NCI-H2029 (cell line): ENCODE measurements around the gene SMAD3.
A peak's percentile ranks its signal among the peaks of the same experiment; 100 is the strongest.

Experiments
- DNase-seq: peaks from one replicate; lab custom pipeline; 2025; lab: John Stamatoyannopoulos, UW

Gene SMAD3

DNA sequence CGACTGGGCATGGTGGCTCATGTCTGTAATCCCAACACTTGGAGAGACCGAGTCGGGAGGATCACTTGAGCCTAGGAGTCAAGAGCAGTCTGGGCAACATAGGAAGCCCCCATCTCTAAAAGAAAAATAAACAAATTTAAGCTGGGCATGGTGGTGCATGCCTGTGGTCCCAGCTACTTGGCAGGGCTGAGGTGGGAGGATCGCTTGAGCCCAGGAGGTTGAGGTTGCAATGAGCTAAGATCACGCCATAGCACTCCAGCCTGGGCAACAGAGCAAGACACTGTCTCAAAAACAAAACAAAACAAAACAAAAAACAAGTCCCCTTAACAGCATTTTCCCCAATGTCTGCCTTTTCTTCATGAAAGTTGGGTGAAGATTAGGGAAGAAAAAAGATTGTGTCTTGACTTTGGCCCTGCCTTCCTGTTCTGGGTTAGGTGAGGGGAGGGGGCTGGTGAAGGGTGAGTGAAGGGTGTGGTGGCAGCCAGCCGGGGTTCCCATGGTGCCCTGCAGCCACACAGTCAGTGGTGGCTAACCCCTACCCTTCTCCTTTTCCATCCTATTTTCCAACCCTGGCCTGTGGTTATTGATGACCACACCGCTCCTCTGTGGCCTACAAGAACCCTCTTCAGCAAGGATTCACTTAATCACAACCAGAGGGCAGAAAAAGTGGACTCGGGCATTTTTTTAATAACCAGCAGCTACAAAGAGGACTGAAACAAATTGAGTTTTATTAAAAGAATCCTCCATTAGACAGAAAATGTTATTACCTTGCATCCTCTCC, 28.4 kb upstream of the SMAD3 start:
- DNase-seq = no peak

DNA sequence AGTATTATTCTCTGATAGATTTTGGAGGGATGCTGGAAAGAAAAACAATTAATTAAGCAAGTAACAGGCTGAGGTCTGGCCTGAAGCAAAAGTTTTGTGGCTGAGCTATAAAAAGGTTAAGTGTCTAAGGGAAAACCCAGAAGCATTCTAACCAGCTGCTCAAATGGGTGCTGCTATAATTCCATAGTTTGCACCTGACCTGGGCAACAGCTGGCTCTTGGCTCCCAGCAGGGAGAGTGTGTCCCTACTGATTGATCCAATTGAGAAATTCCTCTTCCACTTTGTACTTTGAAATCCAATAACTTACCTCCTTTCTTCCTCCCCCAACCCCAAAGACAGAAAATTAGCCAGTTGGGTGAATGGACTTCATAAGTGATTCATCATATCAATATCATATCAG, 27.7 kb upstream of the SMAD3 start:
- DNase-seq = no peak

DNA sequence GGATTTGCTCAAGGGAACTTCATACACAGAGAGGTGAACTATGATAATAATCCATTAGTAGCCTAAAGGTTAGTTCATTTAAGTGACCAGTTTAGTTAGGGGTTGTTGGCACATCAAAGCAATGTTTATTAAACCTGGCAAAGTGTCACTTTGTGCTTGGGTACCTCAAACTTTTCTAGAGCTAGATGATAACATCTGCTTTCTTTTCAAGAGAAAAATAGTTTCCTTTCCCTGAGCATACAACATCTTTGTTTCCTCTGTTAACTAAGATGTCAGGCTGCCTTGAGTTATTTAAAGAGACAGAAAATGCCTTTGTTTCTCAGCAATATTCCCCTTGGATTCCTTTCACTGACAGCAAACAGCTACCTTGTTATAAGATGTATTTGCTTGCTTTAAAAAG, 26.7 kb upstream of the SMAD3 start:
- DNase-seq = no peak

DNA sequence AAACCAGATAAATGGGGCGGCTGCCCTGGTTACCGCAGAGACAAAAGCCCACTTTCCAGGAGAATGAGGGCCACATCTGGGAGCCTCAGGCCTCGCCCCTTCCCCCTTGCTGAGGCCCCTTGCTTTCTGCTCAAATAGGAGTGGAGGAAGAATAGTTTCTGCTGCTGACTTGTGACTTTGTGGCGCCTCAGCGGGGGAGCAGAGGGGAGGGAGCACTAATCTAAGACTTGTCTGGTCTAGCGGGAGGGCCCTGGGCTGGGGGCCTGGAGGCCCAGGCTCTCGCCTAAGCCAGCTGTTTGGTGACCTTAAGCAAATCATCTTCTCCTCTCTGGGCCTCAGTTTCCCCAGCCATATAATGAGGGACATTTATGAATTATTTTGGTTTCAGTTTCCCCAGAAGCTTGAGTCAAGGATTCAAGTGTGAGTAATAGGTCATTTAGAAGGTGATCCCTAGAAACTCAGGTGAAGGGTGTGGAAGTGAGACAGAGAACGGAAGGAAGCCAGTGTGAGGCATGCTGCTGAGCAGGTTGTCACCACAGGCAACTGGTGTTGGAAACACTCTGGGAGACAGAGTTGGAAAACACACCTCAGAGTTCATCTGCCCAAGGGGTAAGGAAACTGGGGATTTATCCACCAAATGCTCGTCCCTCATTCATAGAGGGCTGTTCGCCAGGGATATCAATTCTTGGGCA, 25.9 kb upstream of the SMAD3 start:
- no peak for DNase-seq

DNA sequence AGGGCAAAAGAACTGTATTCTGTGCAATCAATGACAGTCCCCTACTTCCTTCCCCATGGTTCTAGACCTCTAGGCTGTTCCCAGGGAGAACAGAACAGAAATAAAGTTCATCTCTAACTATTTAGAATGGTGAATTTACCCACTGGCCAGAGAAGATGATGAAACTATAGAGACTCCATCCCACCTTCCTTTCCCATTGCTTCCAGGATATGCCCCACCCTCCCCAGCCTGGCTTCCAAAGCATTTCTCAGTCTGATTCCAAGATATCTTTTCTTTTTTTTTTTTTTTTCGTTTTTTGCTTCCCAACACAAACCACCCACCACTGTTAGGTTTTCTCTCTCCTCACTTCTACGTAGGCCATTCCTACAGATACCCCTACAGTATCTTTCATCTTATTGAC, 25.1 kb upstream of the SMAD3 start:
- DNase-seq = no peak

DNA sequence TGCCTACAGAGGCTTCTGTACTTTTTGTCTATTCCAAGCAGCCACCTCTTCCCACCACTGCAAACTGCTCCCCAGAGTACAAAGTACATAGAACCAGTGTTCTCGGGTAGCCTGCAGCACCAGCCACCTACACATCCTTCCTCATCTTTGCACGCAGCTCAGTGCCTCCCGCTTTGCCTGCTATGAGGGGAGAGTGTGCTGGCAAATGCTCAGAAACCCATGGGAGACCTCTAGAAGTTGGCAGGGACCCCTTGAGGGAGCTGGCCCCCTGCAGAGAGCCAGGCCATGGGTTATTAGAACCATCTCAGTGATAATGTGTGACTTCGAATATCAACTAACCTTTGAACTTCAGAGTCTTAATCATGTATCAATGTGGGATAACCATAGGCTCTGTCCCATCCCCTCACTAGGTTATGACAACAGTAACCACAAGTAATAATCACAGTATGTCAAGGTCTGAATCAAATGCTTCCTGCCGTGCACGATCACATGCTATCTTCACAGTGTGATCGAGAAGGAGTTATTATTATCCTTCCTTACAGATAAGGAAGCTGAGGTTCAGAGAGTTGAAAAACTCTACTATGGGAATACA, 22.8 kb upstream of the SMAD3 start:
- DNase-seq = no peak

DNA sequence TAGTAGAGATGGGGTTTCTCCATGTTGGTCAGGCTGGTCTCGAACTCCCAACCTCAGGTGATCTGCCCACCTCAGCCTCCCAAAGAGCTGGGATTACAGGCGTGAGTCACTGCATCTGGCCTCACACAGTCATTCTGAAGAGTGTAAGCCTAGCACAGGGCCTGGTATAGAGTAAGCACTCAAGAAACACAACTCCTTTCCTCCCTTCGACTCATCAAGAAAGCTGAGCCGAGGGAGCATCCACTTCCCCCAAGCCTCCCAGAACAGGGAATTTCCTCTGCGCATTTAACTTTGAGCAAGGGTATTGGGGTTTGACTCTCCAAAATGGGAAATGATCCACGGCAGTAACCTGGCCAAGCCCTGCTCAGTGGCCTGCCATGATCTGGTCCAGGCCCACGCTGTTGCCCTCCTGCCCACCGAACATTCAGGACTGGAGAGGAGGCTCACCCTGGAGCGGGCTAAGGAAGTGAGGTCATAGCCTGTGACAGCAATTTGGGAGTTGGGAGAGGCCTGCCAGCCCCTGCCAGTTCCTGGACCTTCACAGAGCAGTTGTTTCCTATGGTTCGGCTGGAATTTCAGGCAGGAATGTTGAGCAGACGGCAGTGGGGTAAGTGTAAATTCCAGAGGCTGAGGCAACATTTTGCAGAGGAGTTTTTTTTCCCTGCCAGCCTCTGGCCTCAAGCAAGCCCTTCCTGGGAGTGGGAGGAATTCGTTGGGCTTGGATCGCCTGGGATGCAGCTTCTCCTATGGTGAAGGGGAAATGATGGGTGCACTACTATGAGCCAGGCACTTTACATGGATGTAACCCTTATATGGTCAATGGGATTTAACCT, 21.2 kb upstream of the SMAD3 start:
- DNase-seq = no peak

DNA sequence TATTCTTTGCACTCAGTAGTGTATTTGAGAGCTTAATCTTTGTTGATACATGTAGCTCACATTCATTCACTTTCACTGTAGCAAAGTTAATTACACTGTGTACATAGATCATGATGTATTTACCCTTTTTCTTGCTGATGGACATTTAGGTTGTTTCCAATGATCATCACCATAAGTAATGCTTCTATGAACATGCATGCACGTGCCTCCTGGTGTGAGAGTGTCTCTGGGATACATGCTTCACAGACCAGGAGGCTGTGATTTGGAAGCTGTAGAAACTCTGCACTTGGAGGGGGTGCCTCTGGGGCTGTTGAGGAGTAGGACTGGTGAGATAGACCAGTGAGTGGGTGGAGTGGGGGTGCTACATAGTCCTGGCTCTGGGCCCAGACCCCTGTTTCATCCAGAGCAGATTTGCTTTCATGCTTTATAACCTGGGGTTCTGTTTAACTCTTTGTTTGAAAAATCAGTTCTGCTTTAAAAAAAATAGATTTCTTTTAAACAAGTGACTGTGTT, 18.2 kb upstream of the SMAD3 start:
- no peak for DNase-seq

DNA sequence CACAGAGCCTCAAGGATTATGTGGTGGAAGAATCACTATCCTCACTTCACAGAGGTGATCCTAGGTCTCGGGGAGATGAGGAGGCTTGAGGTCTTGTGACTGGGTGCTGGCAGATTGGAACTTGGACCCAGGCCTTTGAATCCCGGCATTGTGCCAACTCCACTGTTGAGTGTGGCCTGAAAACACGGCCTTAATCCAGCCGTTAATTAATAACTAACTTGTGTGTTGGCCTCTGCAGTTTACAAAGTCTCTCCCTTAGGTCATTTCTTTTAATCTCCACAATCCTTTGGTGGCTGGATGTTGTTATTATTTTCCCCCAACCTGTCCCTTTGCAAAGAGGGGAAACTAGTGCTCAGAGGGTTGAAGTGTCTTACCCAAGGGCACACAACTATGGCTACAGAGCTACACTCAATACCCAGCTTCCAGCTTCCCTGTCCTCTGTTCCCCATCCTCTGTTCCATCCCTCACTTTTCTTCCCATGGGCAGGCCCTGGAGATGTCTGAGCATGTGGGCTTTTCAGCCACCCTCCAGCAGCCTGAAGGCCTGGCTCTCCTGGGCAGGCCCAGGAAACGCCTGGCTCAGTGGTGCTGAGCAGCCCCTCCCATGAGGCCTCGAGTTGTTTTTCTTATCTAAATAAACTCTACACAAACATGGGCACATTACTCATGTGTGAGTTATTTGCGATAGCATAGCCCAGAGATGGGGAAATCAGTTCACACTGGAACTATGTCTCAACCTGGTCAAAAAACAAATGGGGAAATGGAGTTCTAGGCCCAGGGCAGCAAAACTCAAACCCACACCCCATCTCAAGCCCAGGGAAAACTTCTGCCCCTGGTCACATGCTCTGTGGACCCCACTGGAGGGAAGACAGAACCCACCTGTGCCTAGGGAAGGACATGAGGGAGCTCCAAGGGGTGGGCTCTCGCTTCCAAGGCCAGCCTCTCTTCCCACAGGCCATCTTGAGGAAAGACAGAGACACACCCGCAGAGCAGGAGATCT, 16.8 kb upstream of the SMAD3 start:
- DNase-seq = no peak

DNA sequence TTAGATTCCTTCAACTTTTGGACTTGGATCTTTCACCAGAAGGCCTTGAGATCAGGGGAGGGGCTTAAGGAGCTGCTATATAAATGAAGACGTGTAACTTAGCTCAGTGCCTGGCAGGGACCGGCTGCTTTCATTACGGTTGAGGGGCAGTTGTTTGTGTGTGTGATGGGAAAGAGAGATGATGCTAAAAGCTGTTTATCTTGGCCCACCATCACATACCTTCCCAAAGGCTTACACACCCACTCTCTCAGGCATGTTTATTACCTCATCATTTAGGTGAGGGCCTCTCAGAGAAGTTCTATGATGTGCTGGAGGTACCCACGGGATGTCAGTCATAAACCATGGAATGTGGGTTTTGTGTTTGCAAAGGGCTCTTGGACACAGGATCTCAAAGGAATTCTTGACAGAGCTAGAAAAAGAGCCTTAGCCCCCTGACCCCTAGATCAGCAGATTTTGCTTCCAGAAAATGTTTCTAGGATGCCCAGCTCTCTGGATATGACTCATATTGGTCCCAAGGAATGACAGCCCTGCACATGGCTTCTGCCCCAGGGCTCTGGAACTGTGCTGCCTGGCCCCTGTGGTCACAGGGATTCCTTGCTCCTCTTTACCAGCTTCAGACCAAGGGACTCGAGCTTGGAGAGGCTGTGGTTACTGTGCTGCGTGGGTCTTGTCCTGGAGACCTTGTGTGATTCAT, 15.9 kb upstream of the SMAD3 start:
- DNase-seq = no peak

DNA sequence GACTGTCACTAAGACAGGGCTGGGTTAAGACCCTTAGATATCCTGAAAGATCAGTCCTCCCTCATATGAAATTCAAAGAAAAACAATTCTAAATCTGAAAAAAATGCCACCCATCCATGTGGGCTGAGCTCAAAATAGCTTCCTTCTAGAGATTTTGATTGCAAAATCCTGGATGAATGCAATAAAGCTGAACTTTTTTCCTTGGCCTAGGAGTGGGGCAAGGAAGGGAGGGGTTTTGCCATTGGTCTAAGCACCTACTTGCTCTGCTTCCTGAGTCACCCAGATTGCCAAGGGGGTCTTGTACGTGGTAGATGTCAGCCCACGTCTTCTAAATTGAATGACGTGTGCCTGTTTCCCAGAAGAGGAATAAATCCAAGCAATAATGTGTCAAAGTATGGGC, 15.3 kb upstream of the SMAD3 start:
- DNase-seq = no peak

DNA sequence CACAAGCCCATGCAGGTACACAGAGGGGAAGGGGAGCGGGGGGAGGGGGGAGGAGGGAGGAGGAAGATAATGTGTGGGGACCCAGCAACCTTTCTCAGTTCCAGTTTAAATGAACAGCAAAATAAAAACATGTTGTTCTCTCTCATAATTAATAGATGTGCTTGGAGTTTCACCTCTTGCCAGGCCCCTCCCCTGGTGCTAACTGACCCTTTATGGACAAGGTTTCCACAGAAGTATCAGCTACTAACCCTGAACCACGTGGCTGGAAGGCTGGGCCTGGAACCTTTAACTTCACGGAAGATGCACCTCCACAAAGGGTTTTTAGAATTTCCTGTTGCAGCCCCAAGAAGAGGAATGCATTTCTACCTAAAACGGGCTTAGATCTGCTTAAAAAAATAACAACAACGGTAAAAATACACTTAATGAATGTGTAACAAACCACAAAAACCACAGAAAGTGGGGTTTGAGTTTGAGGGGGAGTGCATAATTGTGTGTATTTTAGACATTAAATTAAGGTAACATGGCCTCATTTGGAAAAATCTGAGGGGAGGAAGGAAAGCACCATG, 14.8 kb upstream of the SMAD3 start:
- no peak for DNase-seq

DNA sequence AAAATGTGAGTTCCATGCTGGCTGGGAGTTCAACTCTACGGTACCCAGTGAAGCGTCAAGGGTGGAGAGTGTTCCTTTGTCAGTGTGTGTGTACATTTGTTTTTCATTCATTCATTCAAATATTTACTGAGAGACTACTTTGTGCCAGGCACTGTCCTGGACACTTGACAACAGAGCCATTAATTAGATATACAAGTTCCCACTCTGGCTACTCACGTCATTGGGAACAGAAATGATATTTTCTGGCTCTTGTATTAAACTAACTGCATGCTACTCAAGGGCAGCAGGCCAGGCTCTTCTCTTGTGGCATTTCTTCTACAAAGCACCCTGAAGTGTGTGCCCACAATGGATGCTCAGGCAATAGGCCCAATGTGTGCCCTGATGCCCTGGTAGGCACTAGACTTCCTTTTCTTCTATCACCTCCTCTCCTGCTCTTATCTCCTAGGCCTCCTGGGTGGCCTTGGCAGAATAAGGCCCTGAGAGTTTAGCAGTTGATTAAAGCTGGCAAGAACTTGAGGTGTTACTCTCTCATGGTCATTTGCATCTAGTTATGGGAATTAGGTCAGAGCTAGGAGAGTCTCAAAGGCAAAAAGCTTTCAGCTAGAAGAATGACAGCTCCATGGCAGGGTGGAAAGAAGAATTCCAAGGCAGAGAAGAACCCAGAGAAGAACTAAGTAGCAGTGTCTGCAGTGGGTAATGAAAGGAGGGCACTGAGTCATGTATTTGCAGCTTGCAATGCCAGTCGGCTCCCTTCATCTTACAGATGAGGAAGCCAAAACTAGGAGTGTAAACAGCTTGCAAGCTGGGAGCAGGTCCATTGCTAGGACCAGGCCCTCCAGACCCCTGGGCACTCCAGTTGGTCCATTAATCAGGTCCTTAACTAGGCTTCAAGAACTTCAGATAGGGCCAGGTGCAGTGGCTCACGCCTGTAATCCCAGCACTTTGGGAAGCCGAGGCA, 14.0 kb upstream of the SMAD3 start:
- DNase-seq = peak; percentile 72

DNA sequence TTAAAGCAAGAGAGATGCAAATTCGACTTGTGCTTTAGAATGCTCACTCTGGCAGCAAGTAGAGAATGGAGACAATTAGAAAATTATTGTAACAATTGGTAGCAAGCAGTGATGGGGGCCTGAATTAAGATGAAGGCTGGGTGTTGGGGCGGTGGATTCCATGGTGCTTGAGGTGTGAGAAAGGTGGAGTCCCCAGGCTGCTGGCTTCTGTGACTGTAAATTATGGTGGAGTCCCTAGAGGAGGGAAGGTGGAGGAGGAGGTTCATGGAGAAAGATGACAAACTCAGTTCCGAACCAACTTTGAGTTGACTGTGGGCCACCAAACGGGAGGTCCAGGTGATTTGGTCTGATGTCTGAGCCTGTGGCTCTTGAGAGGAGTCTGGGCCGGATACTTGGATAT, 10.7 kb upstream of the SMAD3 start:
- no peak for DNase-seq

DNA sequence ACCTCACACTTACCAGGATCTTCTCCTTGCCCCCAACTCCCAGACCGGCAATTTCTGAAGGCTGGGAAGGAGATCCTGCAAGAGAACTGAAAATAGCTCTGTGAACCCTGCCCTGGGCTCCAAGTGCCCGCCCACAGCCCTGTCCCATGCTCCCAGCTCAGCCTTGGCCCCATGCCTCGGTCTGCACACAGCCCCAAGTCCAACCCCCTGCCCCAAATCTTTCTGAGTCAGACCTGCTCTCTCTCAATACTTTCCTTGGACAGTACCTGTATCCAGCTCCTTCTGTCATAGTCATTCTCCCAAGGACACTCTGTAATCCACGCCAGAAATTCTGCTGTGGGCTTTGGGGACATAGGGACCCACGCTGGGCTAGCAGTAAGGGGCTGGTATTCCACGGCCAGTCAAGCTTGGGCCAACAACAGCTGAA, 6.3 kb upstream of the SMAD3 start:
- DNase-seq = no peak

DNA sequence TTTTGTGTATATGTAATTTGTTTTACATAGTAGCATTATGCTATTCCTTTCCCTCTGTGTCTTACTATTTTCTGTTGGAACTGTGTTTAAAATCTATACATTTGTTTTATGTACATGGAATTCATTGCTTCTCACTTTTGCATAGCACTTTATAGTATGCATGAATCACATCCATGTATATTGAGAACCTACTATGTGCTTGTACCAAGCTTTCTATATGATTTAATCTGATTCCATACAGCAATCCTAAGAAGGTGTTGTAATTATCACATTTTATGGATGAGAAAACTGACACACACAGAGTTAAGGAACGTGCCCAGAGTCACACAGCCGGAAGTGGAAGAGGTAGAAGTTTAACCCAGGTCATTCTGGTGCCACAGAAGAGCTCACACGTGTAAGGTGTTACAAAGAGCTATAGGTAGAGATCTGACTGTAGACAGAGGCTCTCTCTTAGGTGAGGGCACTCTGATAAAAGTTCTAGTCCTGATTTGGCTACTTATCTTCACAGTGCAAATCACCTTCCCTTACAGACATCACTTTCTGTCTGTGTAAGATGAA, 3.5 kb upstream of the SMAD3 start:
- DNase-seq = no peak

DNA sequence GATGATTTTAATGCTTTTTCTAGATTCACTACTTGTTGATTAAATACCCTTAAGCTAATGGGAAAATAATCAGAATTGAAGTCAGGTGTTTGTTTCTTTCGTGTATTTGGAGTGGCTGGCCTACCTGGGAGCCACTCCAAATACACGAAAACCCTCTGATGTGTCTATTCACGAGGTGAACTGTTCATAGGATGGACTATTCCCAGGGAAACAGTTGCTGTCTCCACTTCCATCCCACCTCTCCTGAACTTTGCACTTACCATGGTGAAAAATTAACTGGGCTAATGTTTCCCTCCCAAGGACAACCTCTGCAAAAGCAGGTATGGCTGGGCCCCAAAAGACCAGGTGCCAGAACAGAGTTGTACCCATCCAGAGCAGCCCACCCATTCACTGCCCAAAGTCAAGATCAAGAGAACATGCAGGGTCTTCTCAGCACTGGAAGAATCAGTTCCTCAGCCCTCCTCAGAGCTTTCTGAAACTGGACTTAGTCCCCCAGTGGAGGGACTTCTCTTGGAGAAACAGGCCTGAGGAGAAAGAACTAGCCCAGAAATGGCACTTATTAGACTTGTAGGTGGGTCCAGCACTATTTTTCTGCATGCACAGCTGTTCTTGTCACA, 2.9 kb upstream of the SMAD3 start:
- DNase-seq = no peak
